HCT116 (cell line): ENCODE results near the gene RCVRN. TPM values are rescaled to one million over a fixed set of nuclear protein-coding genes. Genes with fewer than 3 reads are reported as not detected.

Experiments used
- ATAC-seq: fragments of 200-7000 bp; cut with Tn5 transposase; 2 replicates; pipeline ENCODE4 v1.9.1; 2020; ENCODE audit warnings: mild to moderate bottlenecking, moderate library complexity
- BruUV-seq: library from RNA; stranded (reverse); fragments of 400-500 nt; replicated peaks from 2 replicates; lab custom pipeline; 2021; lab: Mats Ljungman, UMichigan
- CTCF ChIA-PET: fragments of 300-600 bp; sonication (Branson Sonifier 250); formaldehyde crosslinking; loops from one replicate; lab custom pipeline; 2021; ENCODE audit warnings: antibody characterized with exemption; lab: Charles Lee
- POLR2A ChIA-PET: fragments of 300-600, 350-600 bp; sonication (Branson Sonifier 250); formaldehyde crosslinking; loops from one replicate; lab custom pipeline; 2021; ENCODE audit warnings: antibody characterized with exemption; lab: Charles Lee
- RAD21 ChIA-PET, 2 experiments: fragments of 300-600 bp; sonication (Branson Sonifier 250); formaldehyde crosslinking; loops; one replicate each; lab custom pipeline; 2023; ENCODE audit warnings: low total read pairs in 2 of 2; ENCODE audit not compliant: uncharacterized antibody in 2 of 2, unreplicated experiment in 2 of 2, low non-redundant PET in 1 of 2; lab: Charles Lee
- DNase-seq: peaks from one replicate; pipeline ENCODE4 v3.0.0-alpha.2; 2010; ENCODE audit warnings: low read depth, low spot score
- H2AFZ ChIP-seq: fragments of 200-600 bp; shearing (Covaris generic), sonication (generic); 2 replicates; pipeline ENCODE4 v1.6.1; 2017; ENCODE audit warnings: low read depth, mixed run types, mixed read lengths, antibody characterized with exemption, low read length; ENCODE audit not compliant: poor library complexity, severe bottlenecking
- H3K27ac ChIP-seq: 2 replicates; pipeline ENCODE4 v1.5.1; 2012; ENCODE audit warnings: low read depth, low read length
- H3K27me3 ChIP-seq: fragments of 200-600 bp; sonication (generic); 2 replicates; pipeline ENCODE4 v1.6.1; 2016; ENCODE audit warnings: mixed run types, low read length, mixed read lengths; ENCODE audit not compliant: insufficient read depth
- H3K36me3 ChIP-seq, 2 experiments: fragments of 200-500 bp in 1 of 2; fragments of 200-600 bp in 1 of 2; sonication (Bioruptor generic) in 1 of 2; sonication (generic) in 1 of 2; 2 replicates each; pipeline versions ENCODE4 v1.5.1 to v1.6.1; 2014 to 2016; ENCODE audit warnings: low read length in 2 of 2, inconsistent platforms in 1 of 2, mixed read lengths in 1 of 2, mixed run types in 1 of 2; ENCODE audit not compliant: insufficient read depth in 2 of 2, control insufficient read depth in 1 of 2
- H3K4me1 ChIP-seq, 2 experiments: fragments of 200-600 bp in 1 of 2; sonication (generic) in 1 of 2; 2 replicates each; pipeline versions ENCODE4 v1.5.1 to v1.6.1; 2012 to 2017; ENCODE audit warnings: low read length in 2 of 2, inconsistent platforms in 1 of 2, mild to moderate bottlenecking in 1 of 2, mixed read lengths in 1 of 2, mixed run types in 1 of 2, moderate library complexity in 1 of 2; ENCODE audit not compliant: insufficient read depth in 2 of 2, control insufficient read depth in 1 of 2
- H3K4me2 ChIP-seq: fragments of 200-600 bp; sonication (generic); 2 replicates; pipeline ENCODE4 v1.6.1; 2017; ENCODE audit warnings: mixed run types, low read length, mixed read lengths
- H3K4me3 ChIP-seq, 2 experiments: fragments of 200-600 bp in 1 of 2; sonication (generic) in 1 of 2; replicated peaks in 1 of 2; 2 replicates each; pipeline ENCODE4 v1.5.1; 2011 to 2016; ENCODE audit warnings: low read length in 2 of 2, control low read depth in 1 of 2, low read depth in 1 of 2, mild to moderate bottlenecking in 1 of 2, mixed read lengths in 1 of 2, mixed run types in 1 of 2
- H3K79me2 ChIP-seq: fragments of 200-600 bp; sonication (generic); 2 replicates; pipeline ENCODE4 v1.6.1; 2017; ENCODE audit warnings: mild to moderate bottlenecking, mixed run types, low read length, moderate library complexity, mixed read lengths; ENCODE audit not compliant: insufficient read depth
- H3K9ac ChIP-seq: fragments of 200-600 bp; sonication (generic); 2 replicates; pipeline ENCODE4 v1.6.1; 2016; ENCODE audit warnings: low read length, mixed read lengths
- H3K9me2 ChIP-seq: fragments of 200-600 bp; sonication (generic), shearing (Covaris generic); 2 replicates; pipeline ENCODE4 v1.6.1; 2017; ENCODE audit warnings: mixed run types, mild to moderate bottlenecking, moderate library complexity; ENCODE audit not compliant: insufficient read depth
- H3K9me3 ChIP-seq, 2 experiments: fragments of 200-500 bp in 1 of 2; fragments of 200-600 bp in 1 of 2; sonication (Bioruptor generic) in 1 of 2; sonication (generic) in 1 of 2; 2 replicates each; pipeline ENCODE4 v1.6.1; 2014 to 2017; ENCODE audit warnings: low read length in 2 of 2, mixed read lengths in 2 of 2, inconsistent platforms in 1 of 2, low read depth in 1 of 2, mild to moderate bottlenecking in 1 of 2, mixed run types in 1 of 2, moderate library complexity in 1 of 2; ENCODE audit not compliant: control insufficient read depth in 1 of 2, insufficient read depth in 1 of 2
- H4K20me1 ChIP-seq: fragments of 200-600 bp; sonication (generic), shearing (Covaris generic); 2 replicates; pipeline ENCODE4 v1.6.1; 2017; ENCODE audit warnings: mixed run types, mild to moderate bottlenecking, moderate library complexity; ENCODE audit not compliant: insufficient read depth
- EGR1 ChIP-seq: IDR thresholded peaks from 2 replicates; pipeline ENCODE4 v1.6.1; 2012; ENCODE audit warnings: low read depth
- ELF1 ChIP-seq: IDR thresholded peaks from 2 replicates; pipeline ENCODE4 v1.6.1; 2012; ENCODE audit warnings: low read depth, borderline replicate concordance
- EZH2phosphoT487 ChIP-seq: fragments of 200-600 bp; IDR thresholded peaks from 2 replicates; pipeline ENCODE4 v1.6.1; 2018; ENCODE audit warnings: antibody characterized with exemption, borderline replicate concordance
- POLR2AphosphoS5 ChIP-seq: IDR thresholded peaks from 2 replicates; pipeline ENCODE4 v1.6.1; 2011; ENCODE audit warnings: mild to moderate bottlenecking, low read depth, low read length, moderate library complexity
- ZFX ChIP-seq: fragments of 450-650 bp; IDR thresholded peaks from 2 replicates; pipeline ENCODE4 v1.6.1; 2017
- intact Hi-C: fragments of 100-400 bp; cut with micrococcal nuclease; formaldehyde crosslinking; loops from 2 replicates; pipeline ENCODE4 v1.10.0; 2022
- total RNA-seq: library from RNA; stranded (reverse); gene quantifications from one replicate; pipeline ENCODE4 v1.2.1, GENCODE V29; 2021; ENCODE audit not compliant: unreplicated experiment
- TF ChIP-seq, protein P1 (sequence below): IDR thresholded peaks from 2 replicates; pipeline ENCODE4 v1.6.1; 2012; ENCODE audit warnings: low read depth

The RCVRN gene
- total RNA-seq, 1 experiment from 2014 or later = not detected

DNA sequence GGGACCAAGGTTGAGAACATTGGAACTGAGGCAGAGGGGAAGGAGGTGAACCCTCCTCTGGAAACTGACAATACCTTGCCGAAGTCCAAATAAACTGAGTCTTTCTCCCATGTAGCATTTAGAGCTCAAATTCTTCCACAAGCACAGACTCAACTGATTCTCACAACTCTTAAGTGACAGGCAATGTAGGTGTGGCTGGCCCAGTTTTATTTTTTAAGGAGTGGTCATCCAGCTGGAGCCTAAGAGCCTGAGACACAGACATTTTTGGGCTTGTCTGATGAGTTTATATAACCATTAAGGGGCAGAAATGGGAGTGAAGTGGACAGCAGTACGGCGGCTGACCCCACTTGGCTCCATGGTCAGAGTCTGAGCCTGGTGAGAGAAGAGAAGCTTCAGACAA, 10.8 kb downstream of the RCVRN start:
- TF ChIP-seq ZFX (no peak), EZH2phosphoT487 (no peak), EGR1 (no peak), POLR2AphosphoS5 (no peak), ELF1 (no peak)
- TF ChIP-seq, protein P1, sequence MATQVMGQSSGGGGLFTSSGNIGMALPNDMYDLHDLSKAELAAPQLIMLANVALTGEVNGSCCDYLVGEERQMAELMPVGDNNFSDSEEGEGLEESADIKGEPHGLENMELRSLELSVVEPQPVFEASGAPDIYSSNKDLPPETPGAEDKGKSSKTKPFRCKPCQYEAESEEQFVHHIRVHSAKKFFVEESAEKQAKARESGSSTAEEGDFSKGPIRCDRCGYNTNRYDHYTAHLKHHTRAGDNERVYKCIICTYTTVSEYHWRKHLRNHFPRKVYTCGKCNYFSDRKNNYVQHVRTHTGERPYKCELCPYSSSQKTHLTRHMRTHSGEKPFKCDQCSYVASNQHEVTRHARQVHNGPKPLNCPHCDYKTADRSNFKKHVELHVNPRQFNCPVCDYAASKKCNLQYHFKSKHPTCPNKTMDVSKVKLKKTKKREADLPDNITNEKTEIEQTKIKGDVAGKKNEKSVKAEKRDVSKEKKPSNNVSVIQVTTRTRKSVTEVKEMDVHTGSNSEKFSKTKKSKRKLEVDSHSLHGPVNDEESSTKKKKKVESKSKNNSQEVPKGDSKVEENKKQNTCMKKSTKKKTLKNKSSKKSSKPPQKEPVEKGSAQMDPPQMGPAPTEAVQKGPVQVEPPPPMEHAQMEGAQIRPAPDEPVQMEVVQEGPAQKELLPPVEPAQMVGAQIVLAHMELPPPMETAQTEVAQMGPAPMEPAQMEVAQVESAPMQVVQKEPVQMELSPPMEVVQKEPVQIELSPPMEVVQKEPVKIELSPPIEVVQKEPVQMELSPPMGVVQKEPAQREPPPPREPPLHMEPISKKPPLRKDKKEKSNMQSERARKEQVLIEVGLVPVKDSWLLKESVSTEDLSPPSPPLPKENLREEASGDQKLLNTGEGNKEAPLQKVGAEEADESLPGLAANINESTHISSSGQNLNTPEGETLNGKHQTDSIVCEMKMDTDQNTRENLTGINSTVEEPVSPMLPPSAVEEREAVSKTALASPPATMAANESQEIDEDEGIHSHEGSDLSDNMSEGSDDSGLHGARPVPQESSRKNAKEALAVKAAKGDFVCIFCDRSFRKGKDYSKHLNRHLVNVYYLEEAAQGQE = no peak
- peaks cover 0 to 4% of the 10 kb centered on the region in 2 experiments; a peak in 2 of 4 replicates for H3K4me1 ChIP-seq
- no peak overlapping the region for H3K4me3 ChIP-seq
- no peaks in the 10 kb centered on the region for H3K36me3 ChIP-seq
- no peaks in the 10 kb centered on the region for H3K79me2 ChIP-seq
- no peaks in the 10 kb centered on the region for H4K20me1 ChIP-seq
- no peak overlapping the region for H3K4me2 ChIP-seq
- H3K27ac ChIP-seq = no peak overlapping the region
- intact Hi-C loops = no loop called here
- H3K9me3 ChIP-seq = no peaks in the 10 kb centered on the region
- no peak overlapping the region for H3K9ac ChIP-seq
- DNase-seq (no peak), ATAC-seq (no peak)
- no peak overlapping the region for H2AFZ ChIP-seq
- ChIA-PET POLR2A (no interaction called here), CTCF (no interaction called here), RAD21 (no interaction called here)
- 0 out of 2 replicates have a peak, but pooled peaks cover 8% of the 10 kb centered on the region for H3K27me3 ChIP-seq
- H3K9me2 ChIP-seq = no peaks in the 10 kb centered on the region
- no TSS peak for BruUV-seq
